GM12878 (cell line): ENCODE data around the gene ADAMTS2. TPM values are rescaled to one million over a fixed set of nuclear protein-coding genes. Genes with fewer than 3 reads are reported as not detected.

Experiments used
- ATAC-seq: fragments of 200-7000 bp; cut with Tn5 transposase; 3 replicates; pipeline ENCODE4 v1.9.1; 2020; ENCODE audit warnings: mild to moderate bottlenecking, moderate library complexity
- BruUV-seq: library from RNA; stranded (reverse); fragments of 400-500 nt; replicated peaks from 2 replicates; lab custom pipeline; 2021; lab: Mats Ljungman, UMichigan
- CTCF ChIA-PET: fragments of 300-600 bp; sonication (Branson Sonifier 250); formaldehyde crosslinking; extraction: SDS; loops from one replicate; lab custom pipeline; 2021; ENCODE audit warnings: inconsistent platforms; lab: Yijun Ruan, JAX
- POLR2A ChIA-PET: fragments of 350-600 bp; formaldehyde crosslinking; extraction: SDS; loops from one replicate; lab custom pipeline; 2021; ENCODE audit warnings: inconsistent platforms; lab: Charles Lee
- RAD21 ChIA-PET: fragments of 300-600 bp; sonication (Branson Sonifier 250); formaldehyde crosslinking; loops from one replicate; lab custom pipeline; 2023; ENCODE audit warnings: antibody characterized with exemption; ENCODE audit not compliant: unreplicated experiment; lab: Charles Lee
- SMC1A ChIA-PET: fragments of 300-600 bp; sonication (Branson Sonifier 250); formaldehyde crosslinking; loops from one replicate; lab custom pipeline; 2023; ENCODE audit not compliant: unreplicated experiment, uncharacterized antibody; lab: Charles Lee
- DNase-seq: peaks from one replicate; pipeline ENCODE4 v3.0.0-alpha.2; 2011; ENCODE audit warnings: low read depth, low spot score
- FAIRE-seq: peaks from 3 replicates; lab custom pipeline; 2011; peaks lifted over from hg19 to GRCh38; lab: Jason Lieb, UNC
- H2AFZ ChIP-seq: 2 replicates; pipeline ENCODE4 v1.6.0; 2011; ENCODE audit warnings: low read depth, low read length, control low read depth; ENCODE audit not compliant: control insufficient read depth
- H3K27ac ChIP-seq: 2 replicates; pipeline ENCODE4 v1.5.1; 2011; ENCODE audit warnings: control low read depth; ENCODE audit not compliant: control insufficient read depth, insufficient read depth
- H3K27me3 ChIP-seq, 2 experiments: replicated peaks in 1 of 2; 2 replicates each; pipeline versions ENCODE4 v1.6.0 to v1.6.1; 2011; ENCODE audit warnings: low read length in 1 of 2; ENCODE audit not compliant: control insufficient read depth in 2 of 2, insufficient read depth in 2 of 2
- H3K36me3 ChIP-seq, 2 experiments: 2 replicates each; pipeline ENCODE4 v1.5.1; 2011; ENCODE audit warnings: low read length in 1 of 2; ENCODE audit not compliant: control insufficient read depth in 2 of 2, insufficient read depth in 2 of 2
- H3K4me1 ChIP-seq: 2 replicates; pipeline ENCODE4 v1.6.1; 2011; ENCODE audit warnings: mild to moderate bottlenecking, low read length, moderate library complexity, mixed read lengths; ENCODE audit not compliant: control insufficient read depth, insufficient read depth
- H3K4me2 ChIP-seq: 2 replicates; pipeline ENCODE4 v1.6.0; 2011; ENCODE audit warnings: control low read depth; ENCODE audit not compliant: control insufficient read depth, insufficient read depth
- H3K4me3 ChIP-seq: fragments of 200-600 bp; sonication (generic); 2 replicates; pipeline ENCODE4 v1.5.1; 2016
- H3K79me2 ChIP-seq: 2 replicates; pipeline ENCODE4 v1.6.0; 2011; ENCODE audit warnings: low read length; ENCODE audit not compliant: control insufficient read depth, insufficient read depth
- H3K9ac ChIP-seq: 2 replicates; pipeline ENCODE4 v1.8.0; 2011; ENCODE audit warnings: low read length, control low read depth, mixed read lengths; ENCODE audit not compliant: control insufficient read depth, insufficient read depth
- H3K9me3 ChIP-seq: replicated peaks from 3 replicates; pipeline ENCODE4 v1.5.1; 2011; ENCODE audit warnings: mild to moderate bottlenecking, low read length; ENCODE audit not compliant: control insufficient read depth, insufficient read depth
- H4K20me1 ChIP-seq: 2 replicates; pipeline ENCODE4 v1.6.0; 2011; ENCODE audit not compliant: control insufficient read depth, insufficient read depth
- CEBPB ChIP-seq, 2 experiments: fragments of 150-350 bp in 1 of 2; IDR thresholded peaks; 2 replicates each; pipeline ENCODE4 v1.6.1; 2012 to 2014; ENCODE audit warnings: low read depth in 2 of 2, low read length in 2 of 2, borderline replicate concordance in 1 of 2, inconsistent platforms in 1 of 2
- E4F1 ChIP-seq: fragments of 450-650 bp; IDR thresholded peaks from 2 replicates; pipeline ENCODE4 v1.6.1; 2018; ENCODE audit warnings: borderline replicate concordance, mild to moderate bottlenecking; ENCODE audit not compliant: partially characterized antibody
- ESRRA ChIP-seq: IDR thresholded peaks from 2 replicates; pipeline ENCODE4 v1.6.1; 2012; ENCODE audit warnings: mild to moderate bottlenecking, low read length, improper control_type of control experiment
- IRF4 ChIP-seq: IDR thresholded peaks from 2 replicates; pipeline ENCODE4 v1.6.1; 2011; ENCODE audit warnings: low read depth, low read length
- JUNB ChIP-seq: IDR thresholded peaks from 2 replicates; pipeline ENCODE4 v1.6.1; 2016; ENCODE audit warnings: antibody characterized with exemption, mild to moderate bottlenecking
- JUND ChIP-seq: IDR thresholded peaks from 2 replicates; pipeline ENCODE4 v1.6.1; 2012; ENCODE audit warnings: low read depth, mild to moderate bottlenecking, low read length, improper control_type of control experiment, moderate library complexity
- KAT2A ChIP-seq: conservative IDR thresholded peaks from 2 replicates; pipeline ENCODE4 v1.6.1; 2011; ENCODE audit warnings: low read depth, low read length; ENCODE audit not compliant: control insufficient read depth
- RAD51 ChIP-seq: fragments of 450-650 bp; IDR thresholded peaks from 2 replicates; pipeline ENCODE4 v1.6.1; 2016; ENCODE audit warnings: moderate library complexity, mild to moderate bottlenecking, inconsistent platforms
- SIN3A ChIP-seq: IDR thresholded peaks from 2 replicates; pipeline ENCODE4 v1.6.1; 2012; ENCODE audit warnings: low read depth, low read length, improper control_type of control experiment
- SMAD1 ChIP-seq: fragments of 450-650 bp; IDR thresholded peaks from 2 replicates; pipeline ENCODE4 v1.6.1; 2018; ENCODE audit warnings: mild to moderate bottlenecking, low read depth; ENCODE audit not compliant: partially characterized antibody
- ZNF207 ChIP-seq: fragments of 450-650 bp; IDR thresholded peaks from 2 replicates; pipeline ENCODE4 v1.6.1; 2014; ENCODE audit warnings: antibody characterized with exemption, mild to moderate bottlenecking, borderline replicate concordance
- WGBS: methylation state at CpG from one replicate; pipeline ENCODE4 v1.1.6; 2016; ENCODE audit warnings: low lambda C conversion rate; ENCODE audit not compliant: insufficient replicate concordance, insufficient coverage; ENCODE audit errors: missing lambda C conversion rate; 5-methylcytosine and 5-hydroxymethylcytosine counted together
- in situ Hi-C: fragments of 300-500 bp; cut with MboI; formaldehyde crosslinking; loops from 9 replicates; pipeline ENCODE4 v1.14.3; 2018; ENCODE audit warnings: mixed read lengths
- intact Hi-C: fragments of 100-400 bp; cut with micrococcal nuclease; formaldehyde crosslinking; loops from one replicate; pipeline ENCODE4 v1.14.2; 2022; ENCODE audit not compliant: unreplicated experiment
- polyA plus RNA-seq, 11 experiments: library from polyadenylated mRNA; depleted of rRNA in 4 of 11; unstranded in 6 of 11; stranded (reverse) in 5 of 11; fragments of >200 nt; fragmentation: Nextera tagmentation in 4 of 11; fragmentation: Illumina TruSeq in 1 of 11; extraction: Ambion mirVana in 4 of 11; extraction: Trizol in 1 of 11; gene quantifications; 1 replicate in 1 of 11; 2 replicates in 10 of 11; pipeline versions ENCODE4 v1.2.1 to v1.2.3, GENCODE V29; 2011 to 2016; ENCODE audit warnings: inconsistent platforms in 2 of 11, missing spikeins in 2 of 11, low read depth in 1 of 11
- total RNA-seq, 4 experiments: library from RNA; depleted of rRNA in 3 of 4; stranded (reverse); fragments of >200 nt in 3 of 4; fragmentation: Illumina TruSeq in 1 of 4; extraction: Trizol in 1 of 4; gene quantifications; 2 replicates each; pipeline versions ENCODE4 v1.2.1 to v1.2.3, GENCODE V29; 2013 to 2021

Gene ADAMTS2
- total and polyA plus RNA-seq, 10 of the 15 experiments (the other 5 are each of a cell fraction or from before 2014, with no cell fraction given), result 0.03 to 0.05 TPM; not detected in 8

DNA sequence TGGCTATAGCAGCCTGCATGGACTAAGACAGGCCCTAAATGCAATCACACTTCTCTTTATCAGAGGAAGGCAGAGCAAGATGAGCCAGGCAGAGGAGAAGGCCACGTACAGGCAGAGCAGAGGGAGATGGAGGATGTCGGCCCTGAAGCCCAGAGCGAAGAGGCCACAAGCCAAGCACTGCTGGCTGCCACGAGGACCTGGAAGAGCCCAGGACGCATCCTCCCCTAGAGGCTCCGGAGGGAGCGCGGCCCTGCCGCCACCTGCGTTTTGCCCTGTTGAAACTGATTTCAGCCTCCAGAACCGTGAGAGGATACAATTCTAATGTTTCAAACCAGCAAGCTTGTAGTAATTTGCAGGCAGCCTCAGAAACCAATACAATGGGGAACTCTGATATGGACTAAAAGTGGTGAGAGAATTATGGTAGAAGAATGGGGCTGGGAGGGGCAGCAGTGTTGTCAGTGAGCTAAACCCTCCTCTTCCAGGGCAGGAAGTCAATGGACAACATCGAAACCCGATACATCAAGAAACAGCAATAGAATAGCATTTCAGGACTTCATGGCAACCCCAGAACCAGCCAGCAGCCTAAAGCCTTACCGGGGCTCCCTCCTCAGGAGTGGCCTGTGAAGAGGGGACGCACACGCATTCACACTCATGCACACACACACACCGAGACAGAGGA, 32.6 kb downstream of the ADAMTS2 start (continued):
- TF ChIP-seq ZNF207 (no peak), SMAD1 (no peak), JUND (no peak), ESRRA (no peak), E4F1 (no peak), RAD51 (no peak)
- TF ChIP-seq, all 136 proteins: peak for 0

- ATAC-seq (no peak), DNase-seq (no peak), FAIRE-seq (no peak)
- POLR2A ChIA-PET, result no interaction called here
- Histone ChIP-seq H4K20me1 (no peaks in the 10 kb centered on the region), H3K27me3 (no peaks in the 10 kb centered on the region), H3K4me2 (no peak overlapping the region), H2AFZ (no peak overlapping the region), H3K9ac (no peak overlapping the region), H3K79me2 (no peaks in the 10 kb centered on the region), H3K4me1 (no peaks in the 10 kb centered on the region), H3K27ac (no peak overlapping the region), H3K4me3 (no peak overlapping the region), H3K36me3 (no peaks in the 10 kb centered on the region), H3K9me3 (no peaks in the 10 kb centered on the region; the same call in 2 of the 3 replicates)
- CTCF ChIA-PET, result no interaction called here
- SMC1A ChIA-PET, result no interaction called here
- TF ChIP-seq IRF4 (no peak), KAT2A (no peak), SIN3A (no peak), JUNB (no peak), CEBPB (IDR thresholded peaks at IDR 0.05; ENCODE audit: borderline replicate concordance in 1 of 2, low read depth in 2 of 2, low read length in 2 of 2) (no peak)
- RAD21 ChIA-PET, result no interaction called here
- in situ Hi-C loops, result no loop called here
- no TSS peak for BruUV-seq
- 23% methylated on average over 10 of the region's 10 CpGs for WGBS
- intact Hi-C loops, result no loop called here
Measured at GRCh38 chr5:179311581-179311980, 33.7 kb downstream of the ADAMTS2 start.
